ENCODE results near the gene RPEL1.
"Not testable (repeated sequence)": the region's sequence is repeated elsewhere in the genome, so short reads cannot be mapped to it uniquely, and the experiment has no call there.

RPEL1 gene

GRCh38 chr10:103245587-103245986 lies at the start of gene RPEL1:
RPEL1 (plus strand) TSS chr10:103245887; CDS start chr10:103245997, 110 bp downstream.
- not testable (repeated sequence) for H3F3A ChIP-seq (ENCODE audit: control insufficient read depth, insufficient read depth); H3K4me2 ChIP-seq (ENCODE audit: low read length); H3K9me3 ChIP-seq (ENCODE audit: control insufficient read depth, insufficient read depth, low read length); H3K79me2 ChIP-seq (ENCODE audit: control insufficient read depth, low read length); H3K9me2 ChIP-seq (replicated peaks; ENCODE audit: control insufficient read depth, low read length); H3K27ac ChIP-seq (ENCODE audit: low read depth, low read length); H3K27me3 ChIP-seq (ENCODE audit: control insufficient read depth, low read length); H3K36me3 ChIP-seq (ENCODE audit: control insufficient read depth, low read length); H4K20me1 ChIP-seq (ENCODE audit: control insufficient read depth, insufficient read depth, low read depth, low read length); H3K4me1 ChIP-seq (ENCODE audit: control insufficient read depth, low read length); H3K4me3 ChIP-seq (ENCODE audit: low read length)

GRCh38 chr10:103196516-103196915 lies 49.2 kb upstream of the RPEL1 start:
- Histone ChIP-seq H3K9me3 (ENCODE audit: control insufficient read depth, insufficient read depth, low read length) (no peaks in the 10 kb centered on the region), H3K4me2 (ENCODE audit: low read length) (no peak overlapping the region), H3K27ac (ENCODE audit: low read depth, low read length) (no peak overlapping the region), H3K36me3 (ENCODE audit: control insufficient read depth, low read length) (peaks cover 14% of the 10 kb centered on the region), H3K27me3 (ENCODE audit: control insufficient read depth, low read length) (no peaks in the 10 kb centered on the region), H4K20me1 (ENCODE audit: control insufficient read depth, insufficient read depth, low read depth, low read length) (peaks cover 8% of the 10 kb centered on the region; the same call in 1 of the 2 replicates), H3K4me3 (ENCODE audit: low read length) (no peak overlapping the region), H3K9me2 (replicated peaks; ENCODE audit: control insufficient read depth, low read length) (no peaks in the 10 kb centered on the region), H3F3A (ENCODE audit: control insufficient read depth, insufficient read depth) (peaks cover 3% of the 10 kb centered on the region; the same call in 1 of the 2 replicates), H3K4me1 (ENCODE audit: control insufficient read depth, low read length) (peaks cover 15% of the 10 kb centered on the region), H3K79me2 (ENCODE audit: control insufficient read depth, low read length) (peaks cover 23% of the 10 kb centered on the region)
- no peak for TF ChIP-seq EZH2phosphoT487 (IDR thresholded peaks at IDR 0.05; ENCODE audit: borderline replicate concordance, low read length)
- no peak for TF ChIP-seq CTCF (IDR thresholded peaks at IDR 0.05; ENCODE audit: low read depth, low read length, poor library complexity, severe bottlenecking)

GRCh38 chr10:103197174-103197573 lies 48.5 kb upstream of the RPEL1 start:
- no peaks in the 10 kb centered on the region for H3K27me3 ChIP-seq (ENCODE audit: control insufficient read depth, low read length)
- H3K36me3 ChIP-seq (ENCODE audit: control insufficient read depth, low read length), result peaks cover 7% of the 10 kb centered on the region
- no peaks in the 10 kb centered on the region for H3K9me3 ChIP-seq (ENCODE audit: control insufficient read depth, insufficient read depth, low read length)
- H3K79me2 ChIP-seq (ENCODE audit: control insufficient read depth, low read length), result peaks cover 16% of the 10 kb centered on the region
- no peak overlapping the region for H3K27ac ChIP-seq (ENCODE audit: low read depth, low read length)
- H3K4me1 ChIP-seq (ENCODE audit: control insufficient read depth, low read length), result peaks cover 11% of the 10 kb centered on the region
- H3K4me3 ChIP-seq (ENCODE audit: low read length), result no peak overlapping the region
- no peak overlapping the region for H3K4me2 ChIP-seq (ENCODE audit: low read length)
- H4K20me1 ChIP-seq (ENCODE audit: control insufficient read depth, insufficient read depth, low read depth, low read length), result peaks cover 2% of the 10 kb centered on the region; the same call in 1 of the 2 replicates
- TF ChIP-seq EZH2phosphoT487 (IDR thresholded peaks at IDR 0.05; ENCODE audit: borderline replicate concordance, low read length) (no peak), CTCF (IDR thresholded peaks at IDR 0.05; ENCODE audit: low read depth, low read length, poor library complexity, severe bottlenecking) (no peak)
- no peaks in the 10 kb centered on the region for H3K9me2 ChIP-seq (replicated peaks; ENCODE audit: control insufficient read depth, low read length)
- H3F3A ChIP-seq (ENCODE audit: control insufficient read depth, insufficient read depth), result peaks cover 3% of the 10 kb centered on the region; the same call in 1 of the 2 replicates

- Histone ChIP-seq H3K36me3 (ENCODE audit: control insufficient read depth, low read length) (peaks cover under 1% of the 10 kb centered on the region; the same call in 1 of the 2 replicates), H3K4me1 (ENCODE audit: control insufficient read depth, low read length) (peaks cover 11% of the 10 kb centered on the region), H3K9me3 (ENCODE audit: control insufficient read depth, insufficient read depth, low read length) (no peaks in the 10 kb centered on the region), H3K79me2 (ENCODE audit: control insufficient read depth, low read length) (peaks cover 9% of the 10 kb centered on the region), H3K9me2 (replicated peaks; ENCODE audit: control insufficient read depth, low read length) (no peaks in the 10 kb centered on the region), H3K4me2 (ENCODE audit: low read length) (no peak overlapping the region), H3K27me3 (ENCODE audit: control insufficient read depth, low read length) (no peaks in the 10 kb centered on the region), H3K27ac (ENCODE audit: low read depth, low read length) (no peak overlapping the region), H3K4me3 (ENCODE audit: low read length) (no peak overlapping the region), H3F3A (ENCODE audit: control insufficient read depth, insufficient read depth) (peaks cover 3% of the 10 kb centered on the region; the same call in 1 of the 2 replicates), H4K20me1 (ENCODE audit: control insufficient read depth, insufficient read depth, low read depth, low read length) (no peaks in the 10 kb centered on the region)
- TF ChIP-seq CTCF (IDR thresholded peaks at IDR 0.05; ENCODE audit: low read depth, low read length, poor library complexity, severe bottlenecking) (no peak), EZH2phosphoT487 (IDR thresholded peaks at IDR 0.05; ENCODE audit: borderline replicate concordance, low read length) (no peak)
Measured at GRCh38 chr10:103197903-103198302, 47.8 kb upstream of the RPEL1 start.

Measured in DOHH2 (cell line).